HUES48 (cell line): ENCODE results near the gene TMED9.

Source experiments
- H3K27ac ChIP-seq: one replicate; pipeline ENCODE4 v1.7.0; 2013; ENCODE audit warnings: low read depth, low read length, inconsistent platforms
- H3K27me3 ChIP-seq: 2 replicates; pipeline ENCODE4 v1.6.1; 2013; ENCODE audit warnings: mild to moderate bottlenecking, low read length; ENCODE audit not compliant: control insufficient read depth, insufficient read depth
- H3K36me3 ChIP-seq: 2 replicates; pipeline ENCODE4 v1.6.1; 2013; ENCODE audit warnings: low read length; ENCODE audit not compliant: control insufficient read depth, insufficient read depth
- H3K4me1 ChIP-seq: 2 replicates; pipeline ENCODE4 v1.6.1; 2013; ENCODE audit warnings: mild to moderate bottlenecking, low read length; ENCODE audit not compliant: control insufficient read depth, insufficient read depth
- H3K4me3 ChIP-seq: 2 replicates; pipeline ENCODE4 v1.5.1; 2013; ENCODE audit warnings: mild to moderate bottlenecking, low read depth, low read length
- H3K9ac ChIP-seq: 2 replicates; pipeline ENCODE4 v1.6.1; 2013; ENCODE audit warnings: mild to moderate bottlenecking, low read depth, low read length, moderate library complexity
- H3K9me3 ChIP-seq: 2 replicates; pipeline ENCODE4 v1.6.1; 2013; ENCODE audit warnings: low read length; ENCODE audit not compliant: control insufficient read depth, insufficient read depth

The TMED9 gene

GRCh38 chr5:177592010-177592834 is at the start of gene TMED9:
TMED9 (plus strand) TSS chr5:177592203; CDS start chr5:177592215, 12 bp downstream.
- Histone ChIP-seq H3K9me3 (no peaks in the 10 kb centered on the region), H3K4me3 (peak within 1 kb of the TSS; percentile 88), H3K36me3 (peaks cover 38% of the 10 kb centered on the region), H3K9ac (peak within 1 kb of the TSS; percentile 84), H3K27me3 (no peaks in the 10 kb centered on the region; the same call in 1 of the 2 replicates), H3K27ac (peak within 1 kb of the TSS; percentile 85), H3K4me1 (no peaks in the 10 kb centered on the region)

- Histone ChIP-seq H3K9me3 (no peaks in the 10 kb centered on the region), H3K9ac (no peak overlapping the region), H3K4me3 (no peak overlapping the region), H3K27ac (no peak overlapping the region), H3K36me3 (peaks cover 26% of the 10 kb centered on the region), H3K27me3 (no peaks in the 10 kb centered on the region), H3K4me1 (no peaks in the 10 kb centered on the region; the same call in 1 of the 2 replicates)
Measured at GRCh38 chr5:177542816-177543465, 49.1 kb upstream of the TMED9 start.

- Histone ChIP-seq H3K36me3 (peaks cover 14% of the 10 kb centered on the region), H3K27me3 (no peaks in the 10 kb centered on the region), H3K4me1 (no peaks in the 10 kb centered on the region; the same call in 1 of the 2 replicates), H3K9me3 (no peaks in the 10 kb centered on the region), H3K27ac (peak overlapping the region; percentile 61), H3K4me3 (no peak overlapping the region), H3K9ac (no peak overlapping the region)
Measured at GRCh38 chr5:177545487-177546257, 46.3 kb upstream of the TMED9 start.

- Histone ChIP-seq H3K36me3 (peaks cover 20% of the 10 kb centered on the region), H3K9me3 (no peaks in the 10 kb centered on the region), H3K27me3 (no peaks in the 10 kb centered on the region), H3K4me1 (no peaks in the 10 kb centered on the region; the same call in 1 of the 2 replicates), H3K9ac (no peak overlapping the region), H3K4me3 (no peak overlapping the region), H3K27ac (peak overlapping the region; percentile 61)
Measured at GRCh38 chr5:177546258-177546741, 45.7 kb upstream of the TMED9 start.

- peaks cover 1% of the 10 kb centered on the region; the same call in 1 of the 2 replicates for H3K4me1 ChIP-seq
- H3K27ac ChIP-seq, result no peak overlapping the region
- H3K36me3 ChIP-seq, result peaks cover 24% of the 10 kb centered on the region
- H3K27me3 ChIP-seq, result no peaks in the 10 kb centered on the region
- H3K4me3 ChIP-seq, result no peak overlapping the region
- H3K9ac ChIP-seq, result no peak overlapping the region
- H3K9me3 ChIP-seq, result no peaks in the 10 kb centered on the region
Measured at GRCh38 chr5:177547736-177548135, 44.3 kb upstream of the TMED9 start.

- Histone ChIP-seq H3K27ac (no peak overlapping the region), H3K27me3 (no peaks in the 10 kb centered on the region), H3K4me1 (peaks cover 7% of the 10 kb centered on the region; the same call in 1 of the 2 replicates), H3K9ac (no peak overlapping the region), H3K36me3 (peaks cover 29% of the 10 kb centered on the region), H3K4me3 (no peak overlapping the region), H3K9me3 (no peaks in the 10 kb centered on the region)
Measured at GRCh38 chr5:177548495-177548894, 43.5 kb upstream of the TMED9 start.

- no peak overlapping the region for H3K4me3 ChIP-seq
- H3K27ac ChIP-seq, result no peak overlapping the region
- H3K4me1 ChIP-seq, result peaks cover 12% of the 10 kb centered on the region
- no peaks in the 10 kb centered on the region for H3K9me3 ChIP-seq
- H3K27me3 ChIP-seq, result no peaks in the 10 kb centered on the region
- H3K9ac ChIP-seq, result no peak overlapping the region
- H3K36me3 ChIP-seq, result peaks cover 29% of the 10 kb centered on the region
Measured at GRCh38 chr5:177550122-177550521, 41.9 kb upstream of the TMED9 start.

GRCh38 chr5:177552839-177553455 is 39.1 kb upstream of the TMED9 start:
- no peaks in the 10 kb centered on the region for H3K9me3 ChIP-seq
- no peaks in the 10 kb centered on the region for H3K27me3 ChIP-seq
- H3K9ac ChIP-seq, result no peak overlapping the region
- H3K36me3 ChIP-seq, result peaks cover 29% of the 10 kb centered on the region
- H3K4me3 ChIP-seq, result peak overlapping the region; percentile 89
- H3K4me1 ChIP-seq, result peaks cover 16% of the 10 kb centered on the region
- H3K27ac ChIP-seq, result no peak overlapping the region

- Histone ChIP-seq H3K9ac (peak overlapping the region; percentile 70), H3K27ac (peak overlapping the region; percentile 68), H3K4me3 (peak overlapping the region; percentile 89), H3K4me1 (peaks cover 16% of the 10 kb centered on the region), H3K36me3 (peaks cover 29% of the 10 kb centered on the region), H3K9me3 (no peaks in the 10 kb centered on the region), H3K27me3 (no peaks in the 10 kb centered on the region)
Measured at GRCh38 chr5:177553671-177554429, 38.2 kb upstream of the TMED9 start.
